Ascending aorta (tissue), 2 donors: ENCODE results near the gene GALNT16. TPM values are rescaled to one million over a fixed set of nuclear protein-coding genes. Genes with fewer than 3 reads are reported as not detected.
A peak's percentile ranks its signal among the peaks of the same experiment; 100 is the strongest.

ENCODE experiments used
- DNase-seq, 2 donors: peaks; one replicate each; pipeline ENCODE4 v3.0.0-alpha.2; 2019; ENCODE audit warnings: low spot score in 2 of 2
- H3K27ac ChIP-seq, 2 donors: fragments of 200-600 bp; sonication (generic); one replicate each; pipeline ENCODE4 v1.5.1; 2016 to 2017; ENCODE audit warnings: mild to moderate bottlenecking in 1 of 2
- H3K27me3 ChIP-seq: fragments of 200-600 bp; sonication (generic); one replicate; pipeline ENCODE4 v1.5.1; 2017
- H3K36me3 ChIP-seq, 2 donors: fragments of 200-600 bp; sonication (generic); one replicate each; pipeline ENCODE4 v1.5.1; 2016
- H3K4me1 ChIP-seq, 2 donors: fragments of 200-600 bp; sonication (generic); one replicate each; pipeline ENCODE4 v1.5.1; 2016 to 2017; ENCODE audit warnings: mild to moderate bottlenecking in 1 of 2
- H3K4me3 ChIP-seq, 2 donors: fragments of 200-600 bp; sonication (generic); one replicate each; pipeline ENCODE4 v1.5.1; 2016 to 2017; ENCODE audit warnings: mild to moderate bottlenecking in 1 of 2
- H3K9me3 ChIP-seq, 2 donors: fragments of 200-600 bp; sonication (generic); one replicate each; pipeline ENCODE4 v1.5.1; 2016
- intact Hi-C: fragments of 100-400 bp; cut with DNase I; formaldehyde crosslinking; loops from one replicate; pipeline ENCODE4 v1.15.1; 2023
- total RNA-seq: library from RNA; depleted of rRNA; stranded (reverse); fragments of >200 nt; gene quantifications from one replicate; pipeline ENCODE4 v1.1.0, GENCODE V29; 2016
- TF ChIP-seq, protein P1 (sequence below), 3 experiments: fragments of 200-600 bp in 2 of 3; fragments of 450-650 bp in 1 of 3; sonication (generic) in 2 of 3; IDR thresholded peaks; one replicate each; pipeline ENCODE4 v1.5.1; 2016 to 2019; ENCODE audit warnings: antibody characterized with exemption in 3 of 3, mild to moderate bottlenecking in 1 of 3, moderate library complexity in 1 of 3

GALNT16 gene
- total RNA-seq, 1 donor from 2014 or later: 38.0 TPM

GRCh38 chr14:69351911-69352310 lies 92.0 kb downstream of the GALNT16 start:
- Histone ChIP-seq H3K4me1 (peaks cover 2 to 19% of the 10 kb centered on the region in 2 donors), H3K4me3 (no peak overlapping the region), H3K36me3 (no peaks in the 10 kb centered on the region), H3K9me3 (no peaks in the 10 kb centered on the region), H3K27me3 (no peaks in the 10 kb centered on the region), H3K27ac (no peak overlapping the region)
- no peak for DNase-seq
- intact Hi-C loops: no loop called here
- TF ChIP-seq, protein P1, sequence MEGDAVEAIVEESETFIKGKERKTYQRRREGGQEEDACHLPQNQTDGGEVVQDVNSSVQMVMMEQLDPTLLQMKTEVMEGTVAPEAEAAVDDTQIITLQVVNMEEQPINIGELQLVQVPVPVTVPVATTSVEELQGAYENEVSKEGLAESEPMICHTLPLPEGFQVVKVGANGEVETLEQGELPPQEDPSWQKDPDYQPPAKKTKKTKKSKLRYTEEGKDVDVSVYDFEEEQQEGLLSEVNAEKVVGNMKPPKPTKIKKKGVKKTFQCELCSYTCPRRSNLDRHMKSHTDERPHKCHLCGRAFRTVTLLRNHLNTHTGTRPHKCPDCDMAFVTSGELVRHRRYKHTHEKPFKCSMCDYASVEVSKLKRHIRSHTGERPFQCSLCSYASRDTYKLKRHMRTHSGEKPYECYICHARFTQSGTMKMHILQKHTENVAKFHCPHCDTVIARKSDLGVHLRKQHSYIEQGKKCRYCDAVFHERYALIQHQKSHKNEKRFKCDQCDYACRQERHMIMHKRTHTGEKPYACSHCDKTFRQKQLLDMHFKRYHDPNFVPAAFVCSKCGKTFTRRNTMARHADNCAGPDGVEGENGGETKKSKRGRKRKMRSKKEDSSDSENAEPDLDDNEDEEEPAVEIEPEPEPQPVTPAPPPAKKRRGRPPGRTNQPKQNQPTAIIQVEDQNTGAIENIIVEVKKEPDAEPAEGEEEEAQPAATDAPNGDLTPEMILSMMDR (IDR thresholded peaks at IDR 0.05): no peak

GRCh38 chr14:69353168-69353567 lies 93.2 kb downstream of the GALNT16 start:
- DNase-seq: no peak
- Histone ChIP-seq H3K27ac (no peak overlapping the region), H3K9me3 (no peaks in the 10 kb centered on the region), H3K4me1 (peaks cover 2 to 19% of the 10 kb centered on the region in 2 donors), H3K27me3 (no peaks in the 10 kb centered on the region), H3K36me3 (no peaks in the 10 kb centered on the region), H3K4me3 (no peak overlapping the region)
- TF ChIP-seq, protein P1 (IDR thresholded peaks at IDR 0.05): no peak
- intact Hi-C loops: no loop called here

GRCh38 chr14:69354383-69355153 lies 94.6 kb downstream of the GALNT16 start:
- Histone ChIP-seq H3K27me3 (no peaks in the 10 kb centered on the region), H3K4me3 (no peak overlapping the region), H3K36me3 (no peaks in the 10 kb centered on the region), H3K27ac (peak overlapping the region; percentile 85 to 88), H3K4me1 (peaks cover 2 to 19% of the 10 kb centered on the region in 2 donors), H3K9me3 (no peaks in the 10 kb centered on the region)
- intact Hi-C loops: loop anchor here (5.0 kb wide), 1 partner anchor 37 kb away; no protein-coding TSS in a partner anchor
- no peak for DNase-seq
- TF ChIP-seq, protein P1 (IDR thresholded peaks at IDR 0.05): no peak

- Histone ChIP-seq H3K27ac (peak overlapping the region; percentile 85 to 88), H3K27me3 (no peaks in the 10 kb centered on the region), H3K4me1 (peaks cover 2 to 19% of the 10 kb centered on the region in 2 donors), H3K36me3 (no peaks in the 10 kb centered on the region), H3K4me3 (no peak overlapping the region), H3K9me3 (no peaks in the 10 kb centered on the region)
- intact Hi-C loops: loop anchor here (5.0 kb wide), 1 partner anchor 38 kb away; no protein-coding TSS in a partner anchor
- no peak for DNase-seq
- TF ChIP-seq, protein P1 (IDR thresholded peaks at IDR 0.05): no peak
Observed at GRCh38 chr14:69355154-69355597, 95.2 kb downstream of the GALNT16 start.

DNA sequence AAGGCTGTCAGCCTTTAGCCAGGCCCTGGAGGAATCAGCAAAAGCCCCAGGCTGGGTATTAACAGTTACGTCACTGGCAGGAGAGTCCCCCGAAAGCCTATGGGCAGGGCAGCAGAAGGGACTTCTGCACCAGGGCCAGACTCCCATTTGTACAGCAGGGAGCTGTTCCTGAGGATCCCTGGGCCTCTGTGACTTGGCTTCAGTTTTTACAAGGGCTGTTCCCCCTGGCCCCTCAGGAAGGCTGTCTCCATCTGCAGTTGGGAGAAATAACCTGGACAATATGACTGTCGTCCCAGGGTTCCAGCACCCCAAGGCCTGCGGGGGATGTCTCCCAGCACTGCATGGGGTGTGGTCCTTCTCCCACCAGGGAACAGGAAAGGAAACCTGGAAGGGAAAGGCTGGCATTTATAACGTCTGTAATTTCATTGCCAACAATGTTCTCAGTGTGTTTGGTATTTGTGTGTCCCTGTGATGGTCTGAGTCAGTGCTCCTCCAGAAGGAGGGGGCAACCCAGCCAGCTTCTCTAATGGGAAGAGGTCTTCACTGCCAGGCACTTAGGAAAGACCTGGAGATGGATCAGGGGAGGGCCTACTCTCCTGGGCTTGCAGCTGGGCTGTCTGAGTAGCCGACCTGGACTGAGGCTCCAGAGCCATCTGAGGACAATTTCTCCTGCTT lies 95.8 kb downstream of the GALNT16 start:
- no peak overlapping the region for H3K4me3 ChIP-seq
- intact Hi-C loops: loop anchor here (1.0 to 5.0 kb wide), 2 partner anchors 38 to 92 kb away; no protein-coding TSS in a partner anchor
- H3K36me3 ChIP-seq: no peaks in the 10 kb centered on the region
- DNase-seq: peak; percentile 50 to 90
- no peaks in the 10 kb centered on the region for H3K27me3 ChIP-seq
- H3K4me1 ChIP-seq: peaks cover 2 to 19% of the 10 kb centered on the region in 2 donors
- TF ChIP-seq, protein P1 (IDR thresholded peaks at IDR 0.05): no peak
- H3K9me3 ChIP-seq: no peaks in the 10 kb centered on the region
- H3K27ac ChIP-seq: peak overlapping the region; percentile 85 to 88
